HuH-7 (cell line): ENCODE measurements around the gene UBA52.
"Not testable (repeated sequence)": the region's sequence is repeated elsewhere in the genome, so short reads cannot be mapped to it uniquely, and the experiment has no call there.

Experiments used
- DNase-seq: peaks from one replicate; pipeline ENCODE4 v3.0.0; 2011; ENCODE audit warnings: low spot score

UBA52 gene

DNA sequence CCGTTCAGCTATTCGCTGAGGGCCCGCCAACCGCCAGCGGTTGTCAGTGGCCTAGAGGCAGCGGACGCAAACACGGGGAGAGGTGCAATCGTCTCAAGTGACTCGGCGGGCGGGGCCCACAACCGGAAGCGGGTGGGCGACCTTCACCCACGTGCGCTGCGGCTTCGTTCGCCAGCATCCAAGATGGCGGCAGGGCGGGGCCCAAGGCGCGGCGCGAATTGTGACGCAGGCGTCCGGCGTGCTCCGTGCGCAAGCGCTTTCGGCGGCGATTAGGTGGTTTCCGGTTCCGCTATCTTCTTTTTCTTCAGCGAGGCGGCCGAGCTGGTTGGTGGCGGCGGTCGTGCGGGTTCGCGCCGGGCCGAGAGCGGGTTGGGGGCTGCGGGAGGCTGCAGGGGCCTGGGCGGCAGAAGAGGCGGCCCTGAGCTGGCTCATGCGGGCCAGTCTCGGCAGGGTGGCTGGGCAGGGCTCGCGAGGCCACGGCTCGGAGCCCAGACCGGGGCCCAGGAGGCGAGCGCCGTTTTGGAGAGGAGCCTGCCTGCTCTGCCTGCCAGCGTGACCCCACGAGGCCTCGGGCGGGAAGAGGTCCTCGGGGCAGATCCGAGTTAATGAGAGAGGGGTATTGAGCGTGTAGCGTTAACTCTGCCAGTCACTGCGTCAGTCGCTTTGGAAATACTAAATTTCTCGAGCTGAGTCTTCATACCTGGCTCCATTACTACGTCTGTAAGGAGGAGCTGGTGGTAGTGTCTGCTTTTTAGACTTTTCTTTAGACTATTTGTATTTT lies at the start of gene UBA52:
UBA52 (plus strand) TSS at position 294 of the 781 bp plus-strand sequence. CDS start 1,444 bp downstream, outside the sequence.
- DNase-seq: peak; percentile 87

DNA sequence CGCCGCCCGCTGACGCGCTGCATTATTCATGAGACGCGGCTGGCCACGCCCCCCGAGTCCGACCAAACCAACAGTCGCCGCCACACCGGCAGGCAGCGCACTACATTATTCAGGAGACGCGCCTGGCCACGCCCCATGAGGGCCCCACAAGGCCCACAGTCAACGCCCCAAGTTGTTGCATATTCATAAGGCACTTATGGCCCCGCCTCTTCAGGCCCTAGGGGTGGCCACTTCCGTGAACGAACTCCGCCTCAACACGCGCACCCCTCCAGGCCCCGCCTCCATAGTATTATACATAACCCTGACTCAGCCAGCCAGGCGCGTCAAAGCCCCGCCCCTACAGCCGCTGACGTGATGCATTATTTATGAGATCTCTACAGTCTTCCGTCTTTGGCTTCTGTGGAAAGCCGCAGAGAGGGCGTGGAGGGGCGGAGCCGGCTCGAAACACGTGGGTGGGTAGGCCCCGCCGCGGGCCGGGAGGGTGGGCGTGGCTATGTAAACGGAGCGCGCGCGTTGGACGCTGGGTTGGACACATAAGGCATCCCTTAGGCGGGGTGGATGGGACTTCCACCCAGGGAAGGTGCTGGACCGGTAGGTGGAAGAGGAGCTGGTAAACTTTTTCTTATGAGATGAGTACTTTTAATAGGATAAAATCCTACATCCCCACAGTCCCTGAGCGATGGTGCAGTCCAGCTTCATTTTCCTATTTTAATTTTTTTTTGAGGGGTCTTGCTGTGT lies 49.4 kb upstream of the UBA52 start:
- peak; percentile 89 for DNase-seq

DNA sequence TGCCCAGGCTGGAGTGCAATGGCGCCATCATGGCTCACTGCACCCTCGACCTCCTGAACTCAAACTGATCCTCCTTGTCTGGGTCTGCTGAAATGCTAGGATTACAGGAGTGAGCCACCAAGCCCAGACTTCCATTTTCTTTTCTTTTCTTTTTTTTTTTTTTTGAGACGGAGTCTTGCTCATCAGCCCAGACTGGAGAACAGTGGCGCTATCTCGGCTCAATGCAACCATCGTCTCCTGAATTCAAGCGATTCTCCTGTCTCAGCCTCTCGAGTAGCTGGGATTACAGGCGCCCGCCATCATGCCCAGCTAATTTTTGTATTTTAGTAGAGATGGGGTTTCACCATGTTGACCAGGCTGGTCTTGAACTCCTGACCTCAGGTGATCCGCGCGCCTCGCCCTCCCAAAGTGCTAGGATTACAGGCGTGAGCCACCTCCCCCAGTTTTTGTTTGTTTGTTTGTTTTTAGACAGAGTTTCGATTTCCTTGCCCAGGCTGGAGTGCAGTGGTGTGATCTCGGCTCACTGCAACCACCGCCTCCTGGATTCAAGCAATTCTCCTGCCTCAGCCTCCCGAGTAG lies 48.7 kb upstream of the UBA52 start:
- not testable (repeated sequence) for DNase-seq

DNA sequence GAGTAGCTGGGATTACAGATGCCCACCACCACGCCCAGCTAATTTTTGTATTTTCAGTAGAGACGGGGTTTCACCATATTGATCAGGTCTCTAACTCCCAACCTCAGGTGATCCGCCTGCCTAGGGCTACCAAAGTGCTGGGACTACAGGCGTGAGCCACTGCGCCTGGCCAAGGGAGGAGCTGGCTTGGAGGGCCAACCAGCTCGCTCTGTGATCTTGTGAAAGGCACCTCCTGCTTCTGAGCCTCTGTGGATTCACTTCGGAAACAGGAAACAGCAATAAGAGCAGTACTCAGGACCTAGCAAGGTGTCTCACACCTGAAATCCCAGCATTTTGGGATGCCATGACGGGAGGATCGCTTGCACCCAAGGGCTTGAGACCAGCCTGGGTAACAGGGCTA lies 47.8 kb upstream of the UBA52 start:
- no peak for DNase-seq

DNA sequence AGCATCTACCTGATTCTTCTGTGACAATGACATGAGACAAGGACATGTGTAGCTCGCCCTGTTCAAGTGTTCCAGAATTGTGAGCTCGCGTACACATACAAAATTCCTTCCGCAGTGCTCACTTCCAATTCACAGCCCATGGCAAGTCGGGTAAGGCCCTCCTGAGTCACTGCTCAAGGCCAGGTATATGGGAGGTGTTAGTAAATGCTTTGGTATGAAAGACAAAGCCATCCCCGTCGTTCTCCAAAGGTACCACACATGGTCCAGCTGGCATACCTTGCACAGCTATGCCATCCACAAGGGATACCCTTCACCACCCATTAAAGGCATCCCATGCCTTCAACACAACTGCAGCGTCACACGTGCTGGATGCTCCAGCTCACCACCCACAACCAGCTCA lies 45.3 kb upstream of the UBA52 start:
- no peak for DNase-seq

DNA sequence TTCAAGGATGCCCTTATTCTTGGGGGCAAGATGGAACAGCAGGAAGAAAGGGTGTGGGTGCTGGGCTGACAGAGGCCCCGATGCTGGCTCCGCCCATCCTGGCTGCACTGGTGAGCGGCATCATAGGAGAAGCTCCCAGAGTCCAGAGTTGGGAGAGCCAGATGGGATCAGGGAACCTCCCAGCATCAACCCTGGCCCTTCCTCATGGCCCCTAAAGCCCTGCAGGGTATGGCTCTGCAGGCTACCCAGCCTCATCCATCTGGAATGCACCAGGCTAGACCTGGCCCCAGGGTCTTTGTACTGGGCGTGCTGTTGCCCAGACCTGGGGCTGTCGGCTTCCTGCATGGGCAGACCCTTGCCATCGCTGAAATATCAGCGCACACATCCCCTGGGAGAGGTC lies 41.9 kb upstream of the UBA52 start:
- no peak for DNase-seq

DNA sequence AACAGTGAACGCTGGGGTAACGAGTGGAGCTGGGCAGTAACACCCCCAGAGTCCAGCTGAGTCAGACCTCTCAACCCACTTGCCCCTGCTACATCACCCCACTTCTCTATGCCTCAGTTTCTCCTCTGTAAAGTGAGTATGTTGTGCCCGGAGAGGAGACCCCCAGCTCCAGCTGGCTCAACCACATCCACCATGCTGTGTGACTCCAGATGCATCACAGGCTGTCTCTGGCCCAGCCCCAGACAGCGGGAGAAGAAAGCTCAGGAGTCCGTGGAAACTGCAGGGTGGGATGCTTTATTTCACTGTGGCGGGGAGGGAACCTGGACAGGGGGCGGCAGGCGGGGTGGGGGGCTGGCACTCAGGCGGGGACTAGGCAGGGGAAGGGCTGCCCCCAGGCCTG lies 40.2 kb upstream of the UBA52 start:
- DNase-seq: no peak

DNA sequence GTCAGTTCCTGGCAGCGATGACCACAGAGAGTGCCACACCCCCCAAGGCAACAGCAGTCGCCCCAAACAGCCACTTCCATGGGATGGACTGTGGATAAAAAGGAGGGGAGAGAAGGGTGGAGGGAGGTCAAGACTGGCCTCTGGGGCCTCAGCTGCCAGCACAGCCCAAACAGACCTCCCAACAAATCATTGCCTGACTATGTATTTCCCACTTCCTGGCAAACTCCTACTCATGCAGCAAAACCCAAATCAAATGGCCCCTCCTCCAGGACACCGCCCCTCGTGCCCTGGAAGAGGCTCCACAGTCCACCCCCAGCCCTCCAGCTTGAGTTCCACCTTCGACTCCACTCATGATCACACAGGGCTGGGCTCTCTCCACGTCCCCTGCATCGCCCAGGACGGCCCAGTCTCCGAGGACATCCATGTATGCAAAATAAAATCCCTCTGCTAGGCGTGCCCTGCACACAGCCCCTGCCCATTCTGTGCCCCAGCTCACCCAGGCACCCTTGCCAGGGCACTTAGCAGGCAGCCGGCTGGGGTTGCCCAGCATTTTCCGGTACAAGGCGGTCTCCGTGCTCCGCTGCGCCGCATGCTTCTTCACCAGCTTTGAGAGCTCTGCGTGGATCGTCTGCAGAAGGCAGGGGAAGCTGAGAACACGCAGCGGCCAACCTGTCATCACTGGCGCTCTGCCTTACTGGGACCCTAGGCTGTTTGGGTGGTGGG lies 39.3 kb upstream of the UBA52 start:
- DNase-seq: no peak

DNA sequence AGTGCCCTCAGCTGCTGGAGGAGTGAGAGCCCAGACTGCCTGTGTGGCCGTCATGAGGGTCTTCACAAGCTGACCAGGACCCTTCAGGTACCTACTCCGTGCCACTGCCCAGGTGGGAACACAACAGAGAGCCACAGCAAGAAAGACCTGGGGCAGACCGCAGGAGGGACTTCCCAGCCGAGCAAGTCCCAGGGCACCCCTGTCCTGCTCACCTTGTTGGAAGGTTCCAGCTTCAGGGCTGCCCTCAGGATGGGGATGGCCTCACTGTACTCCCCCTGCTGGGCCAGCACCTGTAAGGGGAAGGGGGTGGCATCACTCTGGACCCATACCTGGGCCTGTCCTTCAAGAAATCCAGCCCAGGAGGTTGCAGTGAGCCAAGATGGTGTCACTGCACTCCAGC lies 38.6 kb upstream of the UBA52 start:
- DNase-seq: no peak

DNA sequence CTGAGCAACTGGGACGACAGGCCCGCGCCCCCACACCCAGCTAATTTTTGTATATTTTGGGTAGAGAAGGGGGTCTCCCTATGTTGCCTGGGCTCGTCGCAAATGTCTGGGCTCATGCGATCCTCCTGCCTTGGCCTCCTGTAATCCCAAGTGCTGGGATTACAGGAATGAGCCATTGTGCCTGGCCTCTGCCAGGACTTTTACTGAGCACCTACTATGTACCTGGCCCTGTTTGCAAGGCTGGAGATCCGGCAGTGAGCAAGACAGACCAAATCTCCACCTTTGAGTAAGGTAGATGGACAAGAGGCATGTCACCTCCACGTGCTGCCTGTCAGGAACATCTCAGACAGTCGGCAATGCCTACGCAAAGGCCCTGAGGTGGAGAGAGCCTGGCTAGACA lies 35.2 kb upstream of the UBA52 start:
- DNase-seq: no peak

DNA sequence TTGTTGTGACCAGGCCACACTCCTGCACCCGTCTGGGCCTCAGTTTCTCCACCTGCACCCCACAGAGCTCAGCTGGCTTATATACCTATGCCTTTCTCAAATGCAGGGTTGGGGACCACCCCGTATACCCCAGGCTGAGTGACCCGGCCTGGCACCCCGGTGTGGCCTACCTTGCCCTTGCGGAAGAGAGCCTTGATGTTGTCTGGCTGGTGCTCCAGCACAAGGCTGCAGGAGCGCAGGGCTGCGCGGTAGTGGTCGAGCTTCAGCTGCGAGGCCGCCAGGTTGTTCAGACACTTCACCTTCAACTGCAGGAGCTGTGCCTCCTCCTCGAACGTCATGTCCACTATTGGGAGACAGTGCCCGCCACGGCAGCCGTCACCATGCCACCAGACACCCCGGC lies 34.2 kb upstream of the UBA52 start:
- no peak for DNase-seq

DNA sequence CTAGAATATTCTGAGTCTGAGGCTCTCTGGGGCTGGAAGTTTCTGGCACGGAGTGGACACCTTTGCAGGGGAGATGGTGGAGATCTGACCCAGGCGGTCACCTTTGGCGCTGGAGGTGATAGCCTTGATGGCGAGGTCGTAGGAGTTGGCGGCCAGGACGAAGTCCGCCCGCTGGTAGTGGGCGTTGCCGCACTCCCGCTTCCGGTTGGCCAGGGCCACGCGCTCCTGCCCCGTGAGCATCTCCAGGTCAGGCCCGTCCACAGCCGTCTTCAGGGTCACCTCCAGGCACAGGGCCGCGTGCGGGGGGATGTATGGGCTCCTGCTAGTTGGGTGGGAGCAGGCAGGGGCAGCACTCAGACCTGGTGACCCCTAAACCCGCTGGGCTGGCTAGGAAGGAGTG lies 33.5 kb upstream of the UBA52 start:
- no peak for DNase-seq

DNA sequence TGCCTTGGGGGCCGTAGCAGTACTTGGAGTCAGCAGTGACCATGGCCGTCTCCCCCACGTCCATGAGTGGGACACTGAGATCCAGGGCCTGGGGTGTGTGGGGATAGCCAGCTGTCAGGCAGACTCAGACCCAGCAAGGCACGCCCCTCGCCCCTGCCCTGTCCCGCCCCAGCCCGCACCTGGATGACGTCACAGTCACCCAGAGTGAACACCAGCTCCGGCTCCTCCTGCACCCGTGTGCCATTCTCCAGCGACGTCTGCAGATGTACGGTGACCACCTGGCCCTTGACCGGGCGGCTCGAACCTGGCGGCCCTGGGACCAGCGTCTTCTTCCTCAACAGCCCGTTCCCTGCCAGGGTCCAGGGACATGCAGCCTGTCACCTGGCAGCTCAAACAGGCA lies 32.3 kb upstream of the UBA52 start:
- DNase-seq: no peak

DNA sequence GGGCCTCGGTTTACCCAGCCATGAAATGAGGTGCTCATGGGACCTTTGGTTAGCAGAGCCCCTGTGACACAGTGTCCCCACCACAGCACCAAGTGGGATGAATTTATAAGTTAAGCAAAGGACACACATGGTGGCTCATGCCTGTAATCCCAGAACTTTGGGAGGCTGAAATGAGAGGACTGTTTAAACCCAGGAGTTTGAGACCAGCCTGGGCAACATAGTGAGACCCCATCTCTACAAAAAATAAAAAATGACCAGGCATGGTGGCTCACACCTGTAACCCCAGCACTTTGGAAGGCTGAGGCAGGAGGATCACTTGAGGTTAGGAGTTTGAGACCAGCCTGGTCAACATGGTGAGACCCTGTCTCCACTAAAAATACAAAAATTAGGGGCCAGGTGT lies 31.5 kb upstream of the UBA52 start:
- not testable (repeated sequence) for DNase-seq

DNA sequence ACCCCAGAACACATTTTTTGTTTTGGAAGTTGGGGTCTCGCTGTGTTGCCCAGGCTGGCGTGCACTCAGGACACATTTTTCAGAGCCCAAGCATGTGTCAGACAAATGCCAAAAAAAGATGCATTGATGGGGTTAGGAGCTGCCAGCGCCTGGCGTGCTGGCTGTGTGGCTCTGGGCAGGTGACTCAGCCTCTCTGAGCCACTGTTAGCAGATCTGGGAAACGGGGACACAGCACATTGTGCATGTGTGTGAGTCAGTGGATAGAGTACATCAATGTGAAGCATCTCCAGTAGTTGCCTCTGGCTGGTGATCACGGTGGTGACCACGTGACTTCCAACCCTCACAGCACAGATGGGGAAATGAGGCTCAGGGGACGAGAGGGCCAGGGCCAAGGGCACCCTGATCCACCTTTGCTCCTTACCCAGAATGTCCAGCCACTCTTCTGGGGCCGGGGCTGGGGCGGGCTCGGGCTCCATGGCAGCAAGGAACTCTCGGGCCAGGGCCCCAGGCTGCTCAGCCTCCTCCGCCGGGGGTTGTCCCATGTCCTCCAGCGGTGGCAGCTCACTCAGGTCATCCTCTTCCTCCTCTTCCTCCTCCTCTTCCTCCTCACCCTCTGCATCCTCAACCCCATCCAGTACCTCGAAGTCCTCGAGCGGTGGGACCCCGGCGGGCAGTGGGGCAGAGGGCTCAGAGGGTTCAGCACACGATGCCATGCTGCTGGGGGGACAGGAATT lies 30.2 kb upstream of the UBA52 start:
- DNase-seq: no peak

DNA sequence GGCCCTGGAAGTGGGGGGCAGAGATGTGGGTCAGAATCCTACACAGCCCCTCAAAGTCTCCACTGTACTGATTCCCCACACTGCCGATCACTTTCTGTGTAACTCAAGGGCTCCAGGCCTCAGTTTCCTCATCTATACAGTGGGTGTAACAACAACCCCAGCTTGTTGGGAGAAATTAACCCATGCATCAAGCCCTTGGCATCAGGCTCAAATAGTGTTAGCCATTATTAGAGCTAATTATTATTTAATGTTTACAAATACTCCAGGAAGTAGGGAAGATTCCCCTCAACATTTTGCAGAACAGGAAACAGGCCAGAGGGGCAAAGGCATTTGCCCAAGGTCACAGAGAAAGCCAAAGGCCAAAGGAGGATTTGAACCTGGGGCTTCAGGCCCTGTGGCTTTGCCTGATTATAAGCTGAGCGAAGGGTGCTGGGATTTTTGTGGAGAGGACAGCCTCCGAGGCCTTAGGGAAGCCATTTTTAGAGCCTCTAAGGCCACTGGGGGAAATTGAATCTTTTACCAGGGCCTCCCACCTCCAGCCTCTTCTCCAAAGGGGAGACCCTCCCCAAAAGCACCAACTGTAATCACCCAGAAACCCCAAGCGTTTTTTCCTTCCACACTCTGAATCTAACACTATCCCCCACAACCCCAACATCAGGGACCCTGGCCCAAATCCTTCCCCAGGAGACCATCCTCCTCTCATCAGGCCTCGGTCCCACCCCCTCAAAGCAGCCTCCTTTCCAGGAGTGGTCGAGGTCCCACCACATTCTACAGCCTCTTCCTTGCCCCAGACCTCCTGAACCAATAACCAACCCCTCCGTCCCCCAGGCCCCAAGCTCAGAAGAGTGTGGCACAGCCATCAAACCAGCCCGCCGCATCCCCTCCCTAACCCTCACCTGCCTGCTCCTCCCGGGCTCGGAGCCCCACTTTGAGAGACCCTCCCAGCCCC lies 29.4 kb upstream of the UBA52 start:
- DNase-seq: peak; percentile 43

DNA sequence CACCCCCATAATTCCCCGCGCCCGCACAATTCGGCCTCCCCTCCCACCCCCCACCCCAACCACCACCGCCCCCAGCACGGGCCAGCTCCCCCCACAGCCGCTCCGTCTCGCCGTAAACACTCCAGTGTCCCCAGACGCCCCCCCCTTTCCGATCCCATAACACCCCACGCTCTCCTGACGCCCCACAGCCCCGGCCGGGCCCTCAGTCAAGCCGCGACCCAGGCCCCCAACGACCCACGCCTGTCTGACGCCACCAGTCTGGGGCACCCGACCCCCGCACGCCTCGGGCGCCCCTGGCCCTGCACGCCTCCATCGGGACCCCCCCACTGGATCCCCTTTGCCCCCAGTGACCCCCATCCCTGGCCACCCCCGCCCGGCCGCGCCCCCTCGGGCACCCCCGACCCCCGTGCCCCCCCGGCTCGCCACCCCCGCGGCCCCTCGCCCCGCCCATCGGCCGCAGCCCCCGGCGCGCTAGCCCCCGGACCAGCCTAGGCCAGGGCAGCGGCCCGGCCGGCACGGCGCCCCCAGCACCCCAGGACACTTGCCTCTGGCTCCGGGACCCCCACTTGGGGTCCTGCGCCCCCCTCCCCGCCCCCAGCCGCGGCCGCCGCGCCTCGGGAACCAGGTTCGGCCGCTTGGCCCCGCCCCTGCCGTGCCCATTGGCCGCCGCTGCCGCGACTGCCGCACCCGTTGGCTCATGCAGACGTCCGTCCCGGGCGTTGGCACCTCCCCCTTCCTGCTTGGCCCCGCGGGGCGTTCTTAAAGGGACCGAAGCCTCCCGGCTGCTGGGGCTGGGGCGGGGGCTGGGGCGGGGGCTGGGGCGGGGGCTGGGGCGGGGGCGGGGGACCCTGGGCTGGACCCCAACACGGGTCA lies 28.5 kb upstream of the UBA52 start, which contains the start of gene FKBP8:
FKBP8 (minus strand) TSS at position 633 of the 873 bp plus-strand sequence. CDS start 1,603 bp downstream, outside the sequence.
- peak; percentile 96 for DNase-seq

DNA sequence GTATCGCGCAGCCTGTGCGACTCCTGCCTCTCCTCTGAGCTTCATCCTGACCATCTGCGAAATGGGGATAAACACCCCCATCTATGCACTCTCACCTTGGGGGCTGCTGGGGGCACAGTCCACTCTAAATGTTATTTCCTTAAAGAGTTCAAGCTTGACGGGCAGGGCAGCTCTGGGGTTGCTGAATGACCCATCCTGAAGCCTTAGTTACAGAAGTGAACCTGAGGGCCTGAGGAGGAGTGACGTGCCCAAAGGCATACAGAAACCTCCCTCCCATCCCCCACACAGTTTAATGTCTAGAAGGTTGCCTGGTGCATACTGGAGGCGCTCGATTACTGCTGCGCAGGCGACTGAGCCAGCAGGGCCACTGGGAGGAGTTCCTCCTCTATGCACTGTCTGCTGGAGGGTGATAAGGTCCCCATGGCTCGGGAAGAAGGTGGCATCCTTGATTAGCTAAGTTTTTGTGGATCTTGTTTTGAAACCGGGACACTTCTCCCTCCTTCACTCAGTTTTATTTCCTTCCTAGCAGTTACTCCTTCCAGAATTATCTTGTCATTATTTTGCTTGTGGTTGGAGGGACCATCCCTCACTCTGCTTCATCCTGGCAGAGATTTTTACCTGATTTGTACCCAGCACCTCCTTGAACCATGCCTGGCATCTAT lies 27.7 kb upstream of the UBA52 start:
- peak; percentile 65 for DNase-seq

DNA sequence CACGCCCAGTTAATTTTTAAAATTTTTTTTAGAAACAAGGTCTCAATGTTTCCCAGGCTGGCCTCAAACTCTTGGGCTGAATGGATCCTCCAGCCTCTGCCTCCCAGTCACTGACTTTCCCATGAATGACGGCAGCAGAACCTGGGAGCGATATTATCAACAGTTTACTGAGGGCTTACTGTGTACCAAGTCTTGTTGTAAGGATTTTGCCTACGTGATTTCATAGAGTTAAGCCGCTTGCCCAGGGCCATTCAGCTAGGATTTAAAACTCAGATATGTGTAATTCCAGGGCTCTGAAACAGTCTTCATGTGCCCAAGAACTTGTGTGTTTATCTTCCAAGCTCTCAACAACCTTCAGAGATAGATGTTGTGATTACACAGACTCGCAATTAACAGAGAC lies 20.0 kb upstream of the UBA52 start:
- no peak for DNase-seq
